HepG2 (cell line): Measurements from ENCODE around the gene VPS11. TPM values are rescaled to one million over a fixed set of nuclear protein-coding genes. Genes with fewer than 3 reads are reported as not detected.
A peak's percentile ranks its signal among the peaks of the same experiment; 100 is the strongest.

Experiments used
- IRX3 ChIP-seq: sonication (generic); formaldehyde crosslinking; IDR thresholded peaks from 2 replicates; pipeline ENCODE4 v1.8.1; 2023; ENCODE audit warnings: mild to moderate bottlenecking, low read depth, missing genetic modification reagents, borderline replicate concordance
- MATR3 ChIP-seq: sonication (generic); formaldehyde crosslinking; IDR thresholded peaks from 2 replicates; pipeline ENCODE4 v1.4.0; 2020; ENCODE audit warnings: missing genetic modification reagents
- MZF1 ChIP-seq: sonication (generic); formaldehyde crosslinking; IDR thresholded peaks from 2 replicates; pipeline ENCODE4 v1.8.1; 2023; ENCODE audit warnings: mild to moderate bottlenecking, missing genetic modification reagents, borderline replicate concordance
- PAWR ChIP-seq: sonication (generic); formaldehyde crosslinking; IDR thresholded peaks from 2 replicates; pipeline ENCODE4 v1.4.0; 2020; ENCODE audit warnings: missing genetic modification reagents, mild to moderate bottlenecking, borderline replicate concordance
- RAD51 ChIP-seq: fragments of 450-650 bp; IDR thresholded peaks from 2 replicates; pipeline ENCODE4 v1.6.1; 2016; ENCODE audit warnings: borderline replicate concordance
- SMAD3 ChIP-seq: sonication (generic); formaldehyde crosslinking; IDR thresholded peaks from 2 replicates; pipeline ENCODE4 v1.4.0; 2020; ENCODE audit warnings: missing genetic modification reagents
- ZNF333 ChIP-seq: sonication (generic); formaldehyde crosslinking; IDR thresholded peaks from 2 replicates; pipeline ENCODE4 v1.4.0; 2020; ENCODE audit warnings: mild to moderate bottlenecking, missing genetic modification reagents, borderline replicate concordance
- ZNF761 ChIP-seq: sonication (generic); formaldehyde crosslinking; conservative IDR thresholded peaks from 2 replicates; pipeline ENCODE4 v1.4.0; 2020; ENCODE audit warnings: mild to moderate bottlenecking, missing genetic modification reagents
- ZNF788 ChIP-seq: sonication (generic); formaldehyde crosslinking; IDR thresholded peaks from 2 replicates; pipeline ENCODE4 v1.5.0; 2020; ENCODE audit warnings: mild to moderate bottlenecking, missing genetic modification reagents, borderline replicate concordance
- polyA plus RNA-seq, 8 experiments: library from polyadenylated mRNA; depleted of rRNA in 3 of 8; stranded (reverse) in 7 of 8; unstranded in 1 of 8; fragments of >200 nt; fragmentation: Illumina TruSeq in 4 of 8; extraction: Trizol in 4 of 8; gene quantifications; 2 replicates each; pipeline versions ENCODE4 v1.2.1 to v1.2.3, GENCODE V29; 2011 to 2016; ENCODE audit warnings: low read depth in 4 of 8, missing spikeins in 1 of 8, mixed read lengths in 1 of 8; ENCODE audit not compliant: insufficient read depth in 1 of 8
- total RNA-seq, 5 experiments: library from RNA; depleted of rRNA; stranded (reverse); fragments of >200 nt; fragmentation: Illumina TruSeq; extraction: Trizol; gene quantifications; 2 replicates each; pipeline ENCODE4 v1.2.3, GENCODE V29; 2016; ENCODE audit warnings: low read depth in 1 of 5
- TF ChIP-seq, protein P1 (sequence below): IDR thresholded peaks from 2 replicates; pipeline ENCODE4 v1.6.1; 2016; ENCODE audit warnings: low read depth, missing genetic modification reagents, missing compliant biosample characterization
- TF ChIP-seq, protein P2 (sequence below): sonication (generic); formaldehyde crosslinking; IDR thresholded peaks from 2 replicates; pipeline ENCODE4 v1.4.0; 2020; ENCODE audit warnings: mild to moderate bottlenecking, missing genetic modification reagents
- TF ChIP-seq, protein P3 (sequence below): IDR thresholded peaks from 2 replicates; pipeline ENCODE4 v1.6.1; 2016; ENCODE audit warnings: missing compliant biosample characterization, missing genetic modification reagents, borderline replicate concordance
- TF ChIP-seq, protein P4 (sequence below): fragments of 450-650 bp; IDR thresholded peaks from 2 replicates; pipeline ENCODE4 v1.6.1; 2017
- TF ChIP-seq, protein P5 (sequence below): sonication (generic); formaldehyde crosslinking; IDR thresholded peaks from 2 replicates; pipeline ENCODE4 v1.4.0; 2020; ENCODE audit warnings: mild to moderate bottlenecking, missing genetic modification reagents

The VPS11 gene
- total and polyA plus RNA-seq, 2 of the 13 experiments (the other 11 are each of a cell fraction or from before 2014, with no cell fraction given) = 13.7 to 21.6 TPM

DNA sequence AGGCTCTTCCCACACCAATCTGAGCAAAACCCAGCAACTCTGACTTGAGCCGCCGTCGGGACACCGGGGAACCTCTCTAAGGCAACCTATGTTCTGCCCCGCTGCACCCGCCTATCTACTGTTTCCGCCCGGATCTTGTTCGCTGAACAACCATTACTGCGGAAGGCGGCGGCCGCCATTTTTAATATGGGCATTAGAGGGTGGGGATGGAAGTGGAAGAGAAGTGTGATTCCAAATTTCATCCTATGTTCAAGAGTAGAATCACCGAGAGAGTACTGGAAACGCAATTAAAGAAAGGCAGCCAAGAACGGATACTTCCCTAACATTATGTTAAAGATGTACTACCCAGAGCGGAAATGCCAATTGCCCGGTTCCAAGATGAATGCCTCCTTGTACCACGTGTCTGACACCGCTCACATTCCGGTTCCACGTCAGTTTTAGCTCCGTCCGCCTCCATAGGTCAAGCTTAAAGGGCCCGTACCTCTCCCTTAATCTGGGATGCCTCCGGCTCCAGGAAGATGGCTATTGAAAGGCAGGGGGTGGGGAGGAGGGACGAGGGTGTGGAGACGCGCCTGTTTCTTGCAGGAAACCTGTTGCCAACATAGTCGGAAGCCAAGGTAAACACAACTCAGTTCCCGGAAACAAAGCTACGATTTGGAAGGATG, 34.3 kb downstream of the VPS11 start, which contains the start of gene DPAGT1 (continued):
- TF ChIP-seq, protein P1, sequence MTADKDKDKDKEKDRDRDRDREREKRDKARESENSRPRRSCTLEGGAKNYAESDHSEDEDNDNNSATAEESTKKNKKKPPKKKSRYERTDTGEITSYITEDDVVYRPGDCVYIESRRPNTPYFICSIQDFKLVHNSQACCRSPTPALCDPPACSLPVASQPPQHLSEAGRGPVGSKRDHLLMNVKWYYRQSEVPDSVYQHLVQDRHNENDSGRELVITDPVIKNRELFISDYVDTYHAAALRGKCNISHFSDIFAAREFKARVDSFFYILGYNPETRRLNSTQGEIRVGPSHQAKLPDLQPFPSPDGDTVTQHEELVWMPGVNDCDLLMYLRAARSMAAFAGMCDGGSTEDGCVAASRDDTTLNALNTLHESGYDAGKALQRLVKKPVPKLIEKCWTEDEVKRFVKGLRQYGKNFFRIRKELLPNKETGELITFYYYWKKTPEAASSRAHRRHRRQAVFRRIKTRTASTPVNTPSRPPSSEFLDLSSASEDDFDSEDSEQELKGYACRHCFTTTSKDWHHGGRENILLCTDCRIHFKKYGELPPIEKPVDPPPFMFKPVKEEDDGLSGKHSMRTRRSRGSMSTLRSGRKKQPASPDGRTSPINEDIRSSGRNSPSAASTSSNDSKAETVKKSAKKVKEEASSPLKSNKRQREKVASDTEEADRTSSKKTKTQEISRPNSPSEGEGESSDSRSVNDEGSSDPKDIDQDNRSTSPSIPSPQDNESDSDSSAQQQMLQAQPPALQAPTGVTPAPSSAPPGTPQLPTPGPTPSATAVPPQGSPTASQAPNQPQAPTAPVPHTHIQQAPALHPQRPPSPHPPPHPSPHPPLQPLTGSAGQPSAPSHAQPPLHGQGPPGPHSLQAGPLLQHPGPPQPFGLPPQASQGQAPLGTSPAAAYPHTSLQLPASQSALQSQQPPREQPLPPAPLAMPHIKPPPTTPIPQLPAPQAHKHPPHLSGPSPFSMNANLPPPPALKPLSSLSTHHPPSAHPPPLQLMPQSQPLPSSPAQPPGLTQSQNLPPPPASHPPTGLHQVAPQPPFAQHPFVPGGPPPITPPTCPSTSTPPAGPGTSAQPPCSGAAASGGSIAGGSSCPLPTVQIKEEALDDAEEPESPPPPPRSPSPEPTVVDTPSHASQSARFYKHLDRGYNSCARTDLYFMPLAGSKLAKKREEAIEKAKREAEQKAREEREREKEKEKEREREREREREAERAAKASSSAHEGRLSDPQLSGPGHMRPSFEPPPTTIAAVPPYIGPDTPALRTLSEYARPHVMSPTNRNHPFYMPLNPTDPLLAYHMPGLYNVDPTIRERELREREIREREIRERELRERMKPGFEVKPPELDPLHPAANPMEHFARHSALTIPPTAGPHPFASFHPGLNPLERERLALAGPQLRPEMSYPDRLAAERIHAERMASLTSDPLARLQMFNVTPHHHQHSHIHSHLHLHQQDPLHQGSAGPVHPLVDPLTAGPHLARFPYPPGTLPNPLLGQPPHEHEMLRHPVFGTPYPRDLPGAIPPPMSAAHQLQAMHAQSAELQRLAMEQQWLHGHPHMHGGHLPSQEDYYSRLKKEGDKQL = no peak
- TF ChIP-seq SMAD3 (CRISPR knock-in tag) (no peak), IRX3 (CRISPR knock-in tag) (no peak), ZNF333 (no peak), MZF1 (CRISPR knock-in tag) (no peak), ZNF788 (CRISPR knock-in tag) (no peak; the same call in 1 of the 2 replicates), MATR3 (CRISPR knock-in tag) (no peak), PAWR (no peak), ZNF761 (CRISPR knock-in tag) (0 out of 2 replicates have a peak, but pooled peaks have one; percentile 56), RAD51 (peak; percentile 80)
- TF ChIP-seq, protein P2, sequence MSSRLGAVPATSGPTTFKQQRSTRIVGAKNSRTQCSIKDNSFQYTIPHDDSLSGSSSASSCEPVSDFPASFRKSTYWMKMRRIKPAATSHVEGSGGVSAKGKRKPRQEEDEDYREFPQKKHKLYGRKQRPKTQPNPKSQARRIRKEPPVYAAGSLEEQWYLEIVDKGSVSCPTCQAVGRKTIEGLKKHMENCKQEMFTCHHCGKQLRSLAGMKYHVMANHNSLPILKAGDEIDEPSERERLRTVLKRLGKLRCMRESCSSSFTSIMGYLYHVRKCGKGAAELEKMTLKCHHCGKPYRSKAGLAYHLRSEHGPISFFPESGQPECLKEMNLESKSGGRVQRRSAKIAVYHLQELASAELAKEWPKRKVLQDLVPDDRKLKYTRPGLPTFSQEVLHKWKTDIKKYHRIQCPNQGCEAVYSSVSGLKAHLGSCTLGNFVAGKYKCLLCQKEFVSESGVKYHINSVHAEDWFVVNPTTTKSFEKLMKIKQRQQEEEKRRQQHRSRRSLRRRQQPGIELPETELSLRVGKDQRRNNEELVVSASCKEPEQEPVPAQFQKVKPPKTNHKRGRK (CRISPR knock-in tag) = no peak
- TF ChIP-seq, protein P3, sequence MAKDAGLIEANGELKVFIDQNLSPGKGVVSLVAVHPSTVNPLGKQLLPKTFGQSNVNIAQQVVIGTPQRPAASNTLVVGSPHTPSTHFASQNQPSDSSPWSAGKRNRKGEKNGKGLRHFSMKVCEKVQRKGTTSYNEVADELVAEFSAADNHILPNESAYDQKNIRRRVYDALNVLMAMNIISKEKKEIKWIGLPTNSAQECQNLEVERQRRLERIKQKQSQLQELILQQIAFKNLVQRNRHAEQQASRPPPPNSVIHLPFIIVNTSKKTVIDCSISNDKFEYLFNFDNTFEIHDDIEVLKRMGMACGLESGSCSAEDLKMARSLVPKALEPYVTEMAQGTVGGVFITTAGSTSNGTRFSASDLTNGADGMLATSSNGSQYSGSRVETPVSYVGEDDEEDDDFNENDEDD = peak; percentile 23; the same call in 1 of the 2 replicates
- TF ChIP-seq, protein P4, sequence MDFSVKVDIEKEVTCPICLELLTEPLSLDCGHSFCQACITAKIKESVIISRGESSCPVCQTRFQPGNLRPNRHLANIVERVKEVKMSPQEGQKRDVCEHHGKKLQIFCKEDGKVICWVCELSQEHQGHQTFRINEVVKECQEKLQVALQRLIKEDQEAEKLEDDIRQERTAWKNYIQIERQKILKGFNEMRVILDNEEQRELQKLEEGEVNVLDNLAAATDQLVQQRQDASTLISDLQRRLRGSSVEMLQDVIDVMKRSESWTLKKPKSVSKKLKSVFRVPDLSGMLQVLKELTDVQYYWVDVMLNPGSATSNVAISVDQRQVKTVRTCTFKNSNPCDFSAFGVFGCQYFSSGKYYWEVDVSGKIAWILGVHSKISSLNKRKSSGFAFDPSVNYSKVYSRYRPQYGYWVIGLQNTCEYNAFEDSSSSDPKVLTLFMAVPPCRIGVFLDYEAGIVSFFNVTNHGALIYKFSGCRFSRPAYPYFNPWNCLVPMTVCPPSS = no peak
- TF ChIP-seq, protein P5, sequence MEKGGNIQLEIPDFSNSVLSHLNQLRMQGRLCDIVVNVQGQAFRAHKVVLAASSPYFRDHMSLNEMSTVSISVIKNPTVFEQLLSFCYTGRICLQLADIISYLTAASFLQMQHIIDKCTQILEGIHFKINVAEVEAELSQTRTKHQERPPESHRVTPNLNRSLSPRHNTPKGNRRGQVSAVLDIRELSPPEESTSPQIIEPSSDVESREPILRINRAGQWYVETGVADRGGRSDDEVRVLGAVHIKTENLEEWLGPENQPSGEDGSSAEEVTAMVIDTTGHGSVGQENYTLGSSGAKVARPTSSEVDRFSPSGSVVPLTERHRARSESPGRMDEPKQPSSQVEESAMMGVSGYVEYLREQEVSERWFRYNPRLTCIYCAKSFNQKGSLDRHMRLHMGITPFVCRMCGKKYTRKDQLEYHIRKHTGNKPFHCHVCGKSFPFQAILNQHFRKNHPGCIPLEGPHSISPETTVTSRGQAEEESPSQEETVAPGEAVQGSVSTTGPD (CRISPR knock-in tag) = no peak
